Endothelial cell of umbilical vein (primary cell): Measurements from ENCODE around the gene DMD. TPM values are rescaled to one million over a fixed set of nuclear protein-coding genes. Genes with fewer than 3 reads are reported as not detected.

Source experiments
- BruUV-seq: library from RNA; stranded (reverse); fragments of 400-500 nt; replicated peaks from 2 replicates; lab custom pipeline; 2021; lab: Mats Ljungman, UMichigan
- CTCF ChIA-PET: fragments of 300-600, 350-600 bp; sonication (Branson Sonifier 250); formaldehyde crosslinking; loops from one replicate; lab custom pipeline; 2021; ENCODE audit warnings: antibody characterized with exemption, inconsistent platforms; lab: Charles Lee
- POLR2A ChIA-PET: fragments of 300-600, 350-600 bp; sonication (Branson Sonifier 250); formaldehyde crosslinking; loops from one replicate; lab custom pipeline; 2021; ENCODE audit warnings: antibody characterized with exemption, inconsistent platforms; lab: Charles Lee
- DNase-seq: peaks from one replicate; pipeline ENCODE4 v3.0.0-alpha.2; 2011; ENCODE audit warnings: low read depth, low spot score
- FAIRE-seq: peaks from 2 replicates; lab custom pipeline; 2011; peaks lifted over from hg19 to GRCh38; lab: Jason Lieb, UNC
- H2AFZ ChIP-seq: 2 replicates; pipeline ENCODE4 v1.6.0; 2012; ENCODE audit warnings: low read depth, low read length, control low read depth, inconsistent platforms
- H3K27ac ChIP-seq: 2 replicates; pipeline ENCODE4 v1.5.1; 2011; ENCODE audit warnings: low read depth, mild to moderate bottlenecking, control low read depth, low read length, moderate library complexity; ENCODE audit not compliant: insufficient read depth
- H3K27me3 ChIP-seq, 2 experiments: 2 replicates each; pipeline versions ENCODE4 v1.6.0 to v1.6.1; 2011; ENCODE audit warnings: low read length in 2 of 2, mixed read lengths in 1 of 2; ENCODE audit not compliant: control insufficient read depth in 2 of 2, insufficient read depth in 2 of 2
- H3K36me3 ChIP-seq, 2 experiments: 2 replicates in 1 of 2; 3 replicates in 1 of 2; pipeline ENCODE4 v1.5.1; 2011; ENCODE audit warnings: low read length in 2 of 2, mild to moderate bottlenecking in 1 of 2, moderate library complexity in 1 of 2; ENCODE audit not compliant: control insufficient read depth in 2 of 2, insufficient read depth in 2 of 2; ENCODE audit errors: extremely low read depth in 1 of 2
- H3K4me1 ChIP-seq: 3 replicates; pipeline ENCODE4 v1.5.1; 2011; ENCODE audit warnings: mild to moderate bottlenecking, low read length; ENCODE audit not compliant: control insufficient read depth, insufficient read depth; ENCODE audit errors: extremely low read depth
- H3K4me2 ChIP-seq: 2 replicates; pipeline ENCODE4 v1.6.1; 2011; ENCODE audit warnings: low read length, control low read depth, mixed read lengths; ENCODE audit not compliant: insufficient read depth
- H3K4me3 ChIP-seq, 3 experiments: fragments of 200-600 bp in 1 of 3; sonication (generic), shearing (Covaris generic) in 1 of 3; replicated peaks in 1 of 3; 2 replicates each; pipeline ENCODE4 v1.5.1; 2011 to 2016; ENCODE audit warnings: control low read depth in 3 of 3, low read length in 3 of 3, mild to moderate bottlenecking in 2 of 3, inconsistent platforms in 1 of 3, low read depth in 1 of 3, moderate library complexity in 1 of 3; ENCODE audit not compliant: insufficient read depth in 1 of 3
- H3K79me2 ChIP-seq: 2 replicates; pipeline ENCODE4 v1.6.0; 2012; ENCODE audit warnings: low read length, inconsistent platforms; ENCODE audit not compliant: control insufficient read depth, insufficient read depth
- H3K9ac ChIP-seq: replicated peaks from 2 replicates; pipeline ENCODE3; 2011; ENCODE audit warnings: low read length, control low read depth; ENCODE audit not compliant: insufficient read depth; ENCODE audit errors: extremely low read depth
- H3K9me1 ChIP-seq: replicated peaks from 3 replicates; pipeline ENCODE4 v1.6.0; 2011; ENCODE audit warnings: mild to moderate bottlenecking, low read length; ENCODE audit not compliant: control insufficient read depth, insufficient read depth; ENCODE audit errors: extremely low read depth
- H3K9me3 ChIP-seq: replicated peaks from 2 replicates; pipeline ENCODE4 v1.5.1; 2012; ENCODE audit warnings: low read length, inconsistent platforms; ENCODE audit not compliant: control insufficient read depth, insufficient read depth
- H4K20me1 ChIP-seq: replicated peaks from 2 replicates; pipeline ENCODE3; 2011; ENCODE audit warnings: mild to moderate bottlenecking, low read length; ENCODE audit not compliant: control insufficient read depth, insufficient read depth; ENCODE audit errors: extremely low read depth
- EZH2 ChIP-seq: IDR thresholded peaks from 2 replicates; pipeline ENCODE4 v1.6.1; 2012; ENCODE audit warnings: borderline replicate concordance, low read depth, mild to moderate bottlenecking, moderate library complexity, low read length, inconsistent platforms; ENCODE audit not compliant: severe bottlenecking
- FOS ChIP-seq: IDR thresholded peaks from 2 replicates; pipeline ENCODE4 v1.6.1; 2011; ENCODE audit warnings: mild to moderate bottlenecking, low read length, moderate library complexity, borderline replicate concordance; ENCODE audit not compliant: insufficient read depth
- GATA2 ChIP-seq: IDR thresholded peaks from 2 replicates; pipeline ENCODE4 v1.7.0; 2011; ENCODE audit warnings: low read depth, mild to moderate bottlenecking, moderate library complexity, mixed read lengths, low read length; ENCODE audit not compliant: insufficient read length, insufficient read depth
- JUN ChIP-seq: IDR thresholded peaks from 2 replicates; pipeline ENCODE4 v1.6.1; 2011; ENCODE audit warnings: borderline replicate concordance, low read depth; ENCODE audit not compliant: insufficient read length, insufficient read depth
- MYC ChIP-seq: IDR thresholded peaks from one replicate; pipeline ENCODE4 v1.6.1; 2011; ENCODE audit warnings: mild to moderate bottlenecking, low read depth, low read length
- POLR2A ChIP-seq: IDR thresholded peaks from 2 replicates; pipeline ENCODE4 v1.6.1; 2012; ENCODE audit warnings: low read depth, mild to moderate bottlenecking, control low read depth, low read length
- POLR2AphosphoS5 ChIP-seq: IDR thresholded peaks from 2 replicates; pipeline ENCODE4 v1.6.1; 2012; ENCODE audit warnings: low read depth, mild to moderate bottlenecking, control low read depth, low read length, moderate library complexity; ENCODE audit not compliant: insufficient read depth
- dilution Hi-C: fragments of 300-500 bp; cut with MboI; formaldehyde crosslinking; loops from one replicate; pipeline ENCODE4 v1.15.0; 2019; ENCODE audit warnings: low sequenced_read_pairs; ENCODE audit not compliant: extremely low pct_ligation_motif_present
- intact Hi-C: fragments of 100-400 bp; cut with micrococcal nuclease; formaldehyde crosslinking; loops from one replicate; pipeline ENCODE4 v1.10.0; 2022
- polyA plus RNA-seq, 4 experiments: library from polyadenylated mRNA; depleted of rRNA in 3 of 4; stranded (reverse) in 3 of 4; unstranded in 1 of 4; fragments of >200 nt; gene quantifications; 2 replicates each; pipeline versions ENCODE4 v1.2.1 to v1.2.3, GENCODE V29; 2011 to 2012; ENCODE audit warnings: missing spikeins in 1 of 4
- total RNA-seq: library from RNA; stranded (reverse); gene quantifications from 2 replicates; pipeline ENCODE4 v1.2.3, GENCODE V29; 2021
- TF ChIP-seq, protein P1 (sequence below), 2 donors: IDR thresholded peaks; 1 replicate in 1 of 2; 2 replicates in 1 of 2; pipeline ENCODE4 v1.5.1; 2011; ENCODE audit warnings: low read length in 2 of 2, mild to moderate bottlenecking in 2 of 2, moderate library complexity in 2 of 2, control low read depth in 1 of 2, inconsistent platforms in 1 of 2, low read depth in 1 of 2; ENCODE audit not compliant: insufficient read depth in 1 of 2; ENCODE audit errors: extremely low read depth in 1 of 2
- TF ChIP-seq, protein P2 (sequence below): IDR thresholded peaks from 2 replicates; pipeline ENCODE4 v1.6.1; 2011; ENCODE audit not compliant: insufficient read depth, insufficient read length

The DMD gene
- total and polyA plus RNA-seq, 2 donors (not counting 3 experiments of a cell fraction or from before 2014, with no cell fraction given): 7.3 to 9.0 TPM

DNA sequence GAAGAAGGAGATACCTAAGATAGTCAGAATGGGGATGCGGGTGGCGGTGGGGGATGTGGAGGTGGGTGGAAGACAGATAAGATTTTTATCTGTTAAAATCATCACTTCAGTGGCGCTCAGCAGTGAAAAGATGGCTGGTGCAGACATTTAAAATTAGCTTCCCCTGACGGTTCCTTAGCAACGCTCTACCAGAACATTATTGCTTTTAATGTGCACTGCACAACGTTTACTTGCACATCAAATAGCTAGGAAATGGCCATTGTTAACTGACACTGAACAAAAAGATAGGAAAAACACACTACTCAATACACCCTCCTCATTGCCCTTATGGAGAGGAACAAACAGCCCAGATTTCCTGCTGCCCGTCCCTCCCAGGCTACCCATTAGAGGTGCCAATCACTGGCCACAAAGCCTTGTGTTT, 2078.5 kb downstream of the DMD start:
- no peak overlapping the region for H3K27ac ChIP-seq
- H3K9me3 ChIP-seq: no peaks in the 10 kb centered on the region
- intact Hi-C loops (no loop called here), dilution Hi-C loops (no loop called here)
- TF ChIP-seq GATA2 (no peak), POLR2A (no peak), EZH2 (no peak), JUN (no peak), FOS (no peak), MYC (no peak), POLR2AphosphoS5 (no peak)
- TF ChIP-seq, protein P1, sequence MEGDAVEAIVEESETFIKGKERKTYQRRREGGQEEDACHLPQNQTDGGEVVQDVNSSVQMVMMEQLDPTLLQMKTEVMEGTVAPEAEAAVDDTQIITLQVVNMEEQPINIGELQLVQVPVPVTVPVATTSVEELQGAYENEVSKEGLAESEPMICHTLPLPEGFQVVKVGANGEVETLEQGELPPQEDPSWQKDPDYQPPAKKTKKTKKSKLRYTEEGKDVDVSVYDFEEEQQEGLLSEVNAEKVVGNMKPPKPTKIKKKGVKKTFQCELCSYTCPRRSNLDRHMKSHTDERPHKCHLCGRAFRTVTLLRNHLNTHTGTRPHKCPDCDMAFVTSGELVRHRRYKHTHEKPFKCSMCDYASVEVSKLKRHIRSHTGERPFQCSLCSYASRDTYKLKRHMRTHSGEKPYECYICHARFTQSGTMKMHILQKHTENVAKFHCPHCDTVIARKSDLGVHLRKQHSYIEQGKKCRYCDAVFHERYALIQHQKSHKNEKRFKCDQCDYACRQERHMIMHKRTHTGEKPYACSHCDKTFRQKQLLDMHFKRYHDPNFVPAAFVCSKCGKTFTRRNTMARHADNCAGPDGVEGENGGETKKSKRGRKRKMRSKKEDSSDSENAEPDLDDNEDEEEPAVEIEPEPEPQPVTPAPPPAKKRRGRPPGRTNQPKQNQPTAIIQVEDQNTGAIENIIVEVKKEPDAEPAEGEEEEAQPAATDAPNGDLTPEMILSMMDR (IDR thresholded peaks at IDR 0.05; ENCODE audit: extremely low read depth in 1 of 2, insufficient read depth in 1 of 2, low read depth in 1 of 2, low read length in 2 of 2): no peak
- TF ChIP-seq, protein P2, sequence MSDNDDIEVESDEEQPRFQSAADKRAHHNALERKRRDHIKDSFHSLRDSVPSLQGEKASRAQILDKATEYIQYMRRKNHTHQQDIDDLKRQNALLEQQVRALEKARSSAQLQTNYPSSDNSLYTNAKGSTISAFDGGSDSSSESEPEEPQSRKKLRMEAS: no peak
- no peak overlapping the region for H3K4me3 ChIP-seq
- no peaks in the 10 kb centered on the region for H3K36me3 ChIP-seq
- no peak for DNase-seq
- POLR2A ChIA-PET: no interaction called here
- no TSS peak for BruUV-seq
- no peaks in the 10 kb centered on the region for H3K79me2 ChIP-seq
- no peaks in the 10 kb centered on the region for H3K27me3 ChIP-seq
- H3K9ac ChIP-seq: no peak overlapping the region
- peaks cover 9% of the 10 kb centered on the region for H3K4me1 ChIP-seq
- FAIRE-seq: no peak
- H3K4me2 ChIP-seq: no peak overlapping the region
- CTCF ChIA-PET: no interaction called here
- no peaks in the 10 kb centered on the region for H3K9me1 ChIP-seq
- no peaks in the 10 kb centered on the region for H4K20me1 ChIP-seq
- H2AFZ ChIP-seq: no peak overlapping the region
